Measurements from ENCODE around the gene LMTK3.

The LMTK3 gene

GRCh38 chr19:48445256-48445605 lies 66.4 kb downstream of the LMTK3 start:
- DNase-seq: peak; percentile 69

- DNase-seq: no peak
Observed at GRCh38 chr19:48444936-48445200, 66.8 kb downstream of the LMTK3 start.

- no peak for DNase-seq
Observed at GRCh38 chr19:48444129-48444935, 67.3 kb downstream of the LMTK3 start.

GRCh38 chr19:48443731-48444128 lies 67.9 kb downstream of the LMTK3 start:
- DNase-seq: no peak

DNA sequence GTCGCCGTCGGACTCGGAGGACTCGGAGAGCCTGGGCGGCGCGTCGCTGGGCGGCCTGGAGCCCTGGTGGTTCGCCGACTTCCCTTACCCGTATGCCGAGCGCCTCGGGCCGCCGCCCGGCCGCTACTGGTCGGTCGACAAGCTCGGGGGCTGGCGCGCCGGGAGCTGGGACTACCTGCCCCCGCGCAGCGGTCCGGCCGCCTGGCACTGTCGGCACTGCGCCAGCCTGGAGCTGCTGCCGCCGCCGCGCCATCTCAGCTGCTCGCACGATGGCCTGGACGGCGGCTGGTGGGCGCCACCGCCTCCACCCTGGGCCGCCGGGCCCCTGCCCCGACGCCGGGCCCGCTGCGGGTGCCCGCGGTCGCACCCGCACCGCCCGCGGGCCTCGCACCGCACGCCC lies 68.4 kb downstream of the LMTK3 start:
- no peak for DNase-seq

GRCh38 chr19:48442116-48443035 lies 69.3 kb downstream of the LMTK3 start:
- DNase-seq: no peak

GRCh38 chr19:48441360-48442050 lies 70.1 kb downstream of the LMTK3 start:
- no peak for DNase-seq

GRCh38 chr19:48436586-48436985 lies 75.0 kb downstream of the LMTK3 start:
- DNase-seq: no peak
